COR-L47 (cell line): ENCODE results near the gene SPNS3.

Experiments used
- DNase-seq: peaks from one replicate; lab custom pipeline; 2025; lab: John Stamatoyannopoulos, UW

The SPNS3 gene, protein sequence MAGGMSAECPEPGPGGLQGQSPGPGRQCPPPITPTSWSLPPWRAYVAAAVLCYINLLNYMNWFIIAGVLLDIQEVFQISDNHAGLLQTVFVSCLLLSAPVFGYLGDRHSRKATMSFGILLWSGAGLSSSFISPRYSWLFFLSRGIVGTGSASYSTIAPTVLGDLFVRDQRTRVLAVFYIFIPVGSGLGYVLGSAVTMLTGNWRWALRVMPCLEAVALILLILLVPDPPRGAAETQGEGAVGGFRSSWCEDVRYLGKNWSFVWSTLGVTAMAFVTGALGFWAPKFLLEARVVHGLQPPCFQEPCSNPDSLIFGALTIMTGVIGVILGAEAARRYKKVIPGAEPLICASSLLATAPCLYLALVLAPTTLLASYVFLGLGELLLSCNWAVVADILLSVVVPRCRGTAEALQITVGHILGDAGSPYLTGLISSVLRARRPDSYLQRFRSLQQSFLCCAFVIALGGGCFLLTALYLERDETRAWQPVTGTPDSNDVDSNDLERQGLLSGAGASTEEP

DNA sequence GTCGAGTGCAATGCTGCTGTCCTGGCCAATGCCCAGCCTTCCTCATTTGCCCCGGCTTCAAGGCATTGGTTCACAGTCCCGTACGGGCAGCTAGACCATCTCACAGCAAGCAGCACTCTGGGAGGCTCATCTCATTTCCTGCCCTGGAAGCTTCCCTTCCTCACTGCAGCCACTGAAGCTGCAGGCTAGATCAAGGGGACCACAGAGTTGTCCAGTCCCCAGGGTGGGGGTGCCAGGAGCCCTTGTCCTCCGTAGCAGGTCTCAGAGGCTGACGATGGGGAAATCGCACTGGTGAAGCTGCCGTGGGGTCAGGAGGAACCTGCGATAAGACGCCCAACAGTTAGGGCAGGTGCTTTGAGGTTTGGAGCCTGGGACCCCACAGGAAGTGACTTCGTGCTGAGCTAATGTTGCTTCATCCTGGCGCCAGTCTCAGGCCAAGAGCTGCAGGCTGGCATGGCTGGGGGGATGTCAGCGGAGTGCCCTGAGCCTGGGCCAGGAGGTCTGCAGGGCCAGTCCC, at the start of gene SPNS3:
SPNS3 (plus strand) TSS at position 426 of the 517 bp plus-strand sequence; CDS start at position 454, 28 bp downstream.
- DNase-seq = no peak

DNA sequence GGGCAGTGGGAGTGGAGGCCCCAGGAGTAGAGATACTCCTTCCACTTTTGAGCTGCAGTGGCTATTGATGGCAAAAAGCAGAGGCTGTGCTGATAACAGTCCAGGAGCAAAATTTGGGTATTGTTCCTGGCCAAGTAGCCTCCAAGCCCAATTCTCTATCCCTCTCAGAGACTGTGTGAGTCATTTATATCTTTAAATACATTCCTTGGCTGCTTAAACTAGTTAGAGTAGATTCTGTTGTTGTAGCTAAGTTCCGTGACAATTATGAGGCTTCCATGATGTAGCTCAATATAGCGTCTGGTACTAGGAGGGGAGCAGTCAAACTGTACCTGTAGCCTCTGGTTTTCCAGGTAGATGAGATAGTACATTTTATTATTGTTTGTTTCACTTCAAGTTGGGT, 47.3 kb upstream of the SPNS3 start:
- no peak for DNase-seq

DNA sequence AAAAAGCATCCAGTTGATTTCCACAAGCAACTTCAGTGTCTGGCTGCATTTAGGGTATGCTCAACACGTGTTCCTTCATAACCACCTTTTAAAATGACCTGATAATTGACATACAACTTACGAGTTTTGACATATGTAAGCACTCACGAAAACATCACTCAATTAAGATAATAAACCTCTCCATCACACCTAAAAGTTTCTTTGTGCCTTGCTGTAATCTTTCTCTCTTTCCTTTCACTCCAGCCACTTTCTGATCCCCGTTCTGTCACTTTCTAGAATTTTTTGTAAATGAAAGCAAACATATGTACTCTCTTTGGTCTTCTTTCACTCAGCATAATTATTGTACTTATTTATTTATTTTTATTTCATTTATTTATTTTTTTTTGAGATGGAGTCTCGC, 46.6 kb upstream of the SPNS3 start:
- no peak for DNase-seq

DNA sequence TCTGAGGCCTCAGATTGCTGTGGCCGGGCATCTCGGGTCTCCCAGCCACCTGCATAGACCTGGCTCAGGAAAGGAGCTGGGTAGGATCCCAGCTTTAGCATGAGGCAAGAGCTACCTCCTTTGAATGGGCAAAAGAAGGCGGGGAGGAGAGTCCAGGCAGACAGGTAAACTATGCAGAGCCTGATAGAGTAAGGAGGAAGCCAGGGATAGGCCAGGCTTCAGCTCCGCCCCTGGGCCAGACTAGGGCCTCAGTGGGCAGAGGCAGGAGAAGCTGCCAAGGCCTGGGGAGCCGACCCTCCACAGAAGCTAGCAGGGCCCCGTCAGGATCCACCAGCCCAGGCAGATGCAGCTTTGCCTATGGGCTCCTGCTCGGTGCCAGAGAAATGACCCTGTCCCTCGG, 44.7 kb upstream of the SPNS3 start:
- DNase-seq = no peak

DNA sequence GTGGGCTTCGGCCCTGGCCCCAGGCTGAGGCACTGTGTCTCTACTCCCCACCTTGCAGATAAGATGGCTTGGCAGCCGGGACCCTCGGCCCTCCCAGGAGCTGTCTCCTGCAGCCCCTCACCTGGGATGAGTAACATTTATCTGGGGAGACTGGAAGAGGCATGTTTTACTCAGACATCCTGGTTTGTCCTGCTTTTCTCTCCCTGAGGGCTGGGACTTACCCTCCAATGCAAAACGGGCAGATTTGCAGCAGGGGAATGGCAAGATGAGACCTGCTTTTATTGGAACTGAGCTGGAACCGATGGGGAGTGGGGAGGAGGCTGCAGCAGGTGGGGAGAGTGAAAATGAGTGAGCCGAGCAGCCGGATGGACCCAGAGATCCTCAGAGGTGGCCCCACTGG, 39.9 kb upstream of the SPNS3 start:
- no peak for DNase-seq

DNA sequence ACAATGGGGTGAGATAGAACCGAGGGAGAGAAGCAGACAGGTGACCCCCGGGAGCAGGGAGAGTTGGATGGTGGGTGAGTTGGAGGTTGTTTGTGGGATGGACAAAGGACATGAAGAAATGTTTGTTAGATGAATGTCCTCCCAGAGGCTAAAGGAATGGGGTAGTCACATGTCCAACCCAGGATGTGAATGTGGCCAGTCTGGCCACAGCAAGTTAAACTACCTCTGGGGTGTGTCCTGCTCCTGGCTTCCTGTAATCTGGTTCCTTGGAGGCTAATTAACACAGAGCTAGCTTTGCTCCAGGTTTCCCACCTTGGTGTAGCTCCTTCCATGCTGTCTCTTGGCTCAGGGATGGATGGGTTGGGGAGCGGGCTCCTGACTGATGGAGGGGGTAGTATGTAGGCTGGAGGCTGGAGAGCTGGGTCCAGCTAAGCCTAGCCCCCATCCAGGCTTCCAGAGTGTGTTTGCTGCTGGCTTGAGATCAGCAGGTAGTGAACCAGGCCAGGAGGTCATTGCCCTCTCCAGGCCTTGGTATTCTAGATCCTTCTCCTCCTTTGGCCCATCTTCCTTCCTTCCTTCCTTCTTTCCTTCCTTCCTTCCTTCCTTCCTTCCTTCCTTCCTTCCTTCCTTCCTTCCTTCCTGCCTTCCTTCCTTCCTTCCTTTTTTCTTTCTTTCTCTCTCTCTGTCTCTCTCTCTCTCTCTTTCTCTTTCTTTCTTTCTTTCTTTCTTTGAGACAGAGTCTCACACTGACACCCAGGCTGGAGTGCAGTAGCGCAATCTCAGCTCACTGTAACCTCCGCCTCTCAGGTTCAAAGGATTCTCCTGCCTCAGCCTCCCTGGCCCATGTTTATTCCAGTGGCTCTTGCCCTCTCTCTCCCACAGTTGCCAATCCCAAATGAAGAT, 39.3 kb upstream of the SPNS3 start:
- DNase-seq = no peak

DNA sequence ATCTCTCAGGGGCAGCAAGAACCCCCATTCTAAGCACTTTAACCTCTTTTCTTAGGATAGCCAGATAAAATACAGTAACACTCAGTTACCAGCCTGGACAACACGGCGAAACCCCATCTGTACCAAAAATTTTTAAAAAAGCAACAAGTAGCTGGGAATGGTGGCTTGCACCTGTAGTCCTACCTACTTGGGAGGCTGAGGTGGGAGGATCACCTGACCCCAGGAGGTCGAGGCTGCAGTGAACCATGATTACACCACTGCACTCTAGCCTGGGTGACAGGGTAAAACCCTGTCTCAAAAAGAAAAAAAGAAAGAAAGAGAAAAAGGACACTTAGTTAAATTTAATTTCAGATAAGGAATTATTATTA, 38.6 kb upstream of the SPNS3 start:
- DNase-seq = no peak

DNA sequence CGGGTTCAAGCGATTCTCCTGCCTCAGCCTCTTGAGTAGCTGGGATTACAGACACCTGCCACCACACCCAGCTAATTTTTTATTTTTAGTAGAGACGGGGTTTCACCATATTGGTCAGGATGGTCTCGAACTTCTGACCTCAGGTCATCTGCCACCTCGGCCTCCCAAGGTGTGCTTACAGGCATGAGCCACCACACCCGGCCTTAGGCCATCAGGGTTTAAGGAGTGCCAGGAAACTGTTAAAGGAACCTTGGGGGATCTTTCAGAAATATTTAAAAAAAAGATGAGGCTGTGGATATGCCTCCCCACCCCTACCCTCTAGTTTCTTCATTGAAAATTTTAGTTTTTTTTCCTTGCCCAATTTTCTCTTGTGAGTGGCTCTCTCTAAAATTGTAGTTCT, 35.9 kb upstream of the SPNS3 start:
- DNase-seq = no peak

DNA sequence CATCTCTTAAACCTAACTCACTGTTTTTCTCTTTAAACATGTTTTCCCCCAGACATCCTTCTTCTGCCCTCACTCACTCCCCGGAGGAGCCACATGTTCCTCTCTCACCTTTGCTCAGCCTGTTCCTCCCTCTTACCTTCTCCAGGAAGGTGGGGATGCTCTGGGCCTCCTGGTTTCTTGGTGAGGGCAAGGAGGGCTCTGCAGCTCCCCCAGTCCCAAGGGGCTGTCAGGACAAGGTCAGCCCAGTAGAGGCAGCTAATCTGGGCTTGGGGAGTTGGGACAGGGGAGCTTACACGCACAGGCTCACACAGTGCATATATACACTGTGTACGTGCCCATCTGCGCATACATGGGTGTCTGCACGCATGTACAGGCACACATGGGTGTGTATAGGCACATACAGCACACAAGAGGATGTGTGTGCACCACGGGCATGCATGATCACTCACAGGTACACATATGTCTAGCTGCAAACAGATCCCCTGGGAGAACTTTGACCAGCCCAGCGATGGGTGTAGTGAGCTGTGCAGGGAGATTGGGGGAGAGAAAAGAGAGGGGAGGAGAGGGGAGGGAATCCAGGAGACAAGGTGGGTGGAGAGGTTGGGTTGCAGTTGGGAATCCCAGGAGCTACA, 28.6 kb upstream of the SPNS3 start:
- no peak for DNase-seq

DNA sequence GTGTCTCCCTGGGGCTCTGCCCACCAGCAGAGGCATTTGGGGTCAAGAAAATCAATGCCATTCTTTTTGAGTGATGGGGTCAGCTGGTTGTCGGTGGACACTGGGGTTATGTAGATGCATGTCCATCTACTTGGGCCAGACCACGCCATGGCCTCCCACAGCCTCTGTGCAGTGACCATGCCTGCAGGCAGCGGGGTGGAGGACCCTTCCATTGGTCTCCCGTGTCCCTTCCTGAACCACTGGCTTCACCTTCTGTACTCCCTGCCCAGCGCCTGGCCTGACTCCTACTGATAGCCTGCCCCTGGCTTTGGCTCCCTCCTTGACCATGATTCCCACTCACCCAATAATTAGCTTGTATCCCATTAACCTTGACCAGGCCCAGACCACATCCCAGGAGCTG, 28.0 kb upstream of the SPNS3 start:
- no peak for DNase-seq

DNA sequence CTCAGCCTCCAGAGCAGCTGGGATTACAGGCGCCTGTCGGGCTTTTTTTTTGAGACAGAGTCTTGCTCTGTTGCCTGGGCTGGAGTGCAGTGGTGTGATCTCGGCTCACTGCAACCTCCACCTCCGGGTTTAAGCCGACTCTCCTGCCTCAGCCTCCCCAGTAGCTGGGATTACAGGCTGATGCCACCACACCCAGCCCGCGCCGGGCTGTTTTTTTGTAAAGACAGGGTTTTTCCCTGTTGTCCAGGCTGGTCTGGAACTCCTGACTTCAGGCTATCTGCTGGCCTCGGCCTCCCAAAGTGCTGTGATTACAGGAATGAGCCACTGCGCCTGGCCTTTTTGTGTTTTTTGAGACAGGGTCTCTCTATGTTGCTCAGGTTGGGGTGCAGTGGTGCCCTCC, 27.4 kb upstream of the SPNS3 start:
- no peak for DNase-seq

DNA sequence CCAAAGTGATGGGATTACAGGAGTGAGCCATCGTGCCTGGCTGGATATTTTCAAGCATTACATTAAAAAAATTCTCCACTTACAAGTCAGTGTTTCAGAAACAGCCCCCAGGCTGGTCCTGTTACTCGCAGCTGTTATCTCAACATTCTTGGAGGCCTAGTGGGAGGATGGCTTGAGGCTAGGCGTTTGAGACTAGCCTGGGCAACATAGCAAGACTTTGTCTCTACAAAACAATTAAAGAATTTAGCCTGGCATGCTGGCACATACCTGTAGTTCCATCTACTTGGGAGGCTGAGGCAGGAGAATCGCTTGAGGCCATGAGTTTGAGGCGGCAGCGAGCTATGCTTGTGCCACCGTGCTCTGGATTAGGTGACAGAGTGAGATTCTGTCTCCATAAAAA, 26.5 kb upstream of the SPNS3 start:
- no peak for DNase-seq

DNA sequence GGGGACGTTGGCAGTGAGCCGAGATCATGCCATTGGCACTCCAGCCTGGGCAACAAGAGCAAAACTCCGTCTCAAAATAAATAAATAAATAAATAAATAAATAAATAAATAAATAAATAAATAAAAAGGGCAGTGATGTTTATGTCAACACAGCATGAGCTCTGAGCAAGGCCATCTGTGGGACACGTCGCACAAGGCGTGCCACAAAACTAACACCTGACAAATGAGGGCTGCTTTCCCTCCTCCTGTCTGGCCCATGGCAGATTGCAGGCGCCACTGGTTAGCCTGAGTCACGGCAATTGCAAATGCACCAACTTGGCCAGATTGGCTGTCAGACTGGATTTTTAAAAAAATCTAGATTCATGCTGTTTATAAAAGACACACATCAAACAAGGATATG, 25.9 kb upstream of the SPNS3 start:
- no peak for DNase-seq

DNA sequence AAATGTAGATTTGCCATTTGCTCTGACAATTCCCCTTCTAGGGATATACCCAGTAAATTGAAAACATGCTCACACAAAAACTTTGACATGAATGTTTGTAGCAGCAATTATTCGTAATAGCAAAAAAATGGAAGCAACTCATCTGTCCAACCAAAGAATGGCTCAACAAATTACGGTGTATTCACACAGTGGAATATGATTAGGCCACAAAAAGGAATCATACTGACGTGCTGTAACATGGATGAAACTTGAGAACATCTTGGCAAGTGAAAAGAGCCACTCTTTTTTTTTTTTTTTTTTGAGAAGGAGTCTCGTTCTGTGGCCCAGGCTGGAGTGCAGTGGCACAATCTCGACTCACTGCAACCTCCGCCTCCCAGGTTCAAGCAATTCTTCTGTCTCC, 24.1 kb upstream of the SPNS3 start:
- DNase-seq = no peak

DNA sequence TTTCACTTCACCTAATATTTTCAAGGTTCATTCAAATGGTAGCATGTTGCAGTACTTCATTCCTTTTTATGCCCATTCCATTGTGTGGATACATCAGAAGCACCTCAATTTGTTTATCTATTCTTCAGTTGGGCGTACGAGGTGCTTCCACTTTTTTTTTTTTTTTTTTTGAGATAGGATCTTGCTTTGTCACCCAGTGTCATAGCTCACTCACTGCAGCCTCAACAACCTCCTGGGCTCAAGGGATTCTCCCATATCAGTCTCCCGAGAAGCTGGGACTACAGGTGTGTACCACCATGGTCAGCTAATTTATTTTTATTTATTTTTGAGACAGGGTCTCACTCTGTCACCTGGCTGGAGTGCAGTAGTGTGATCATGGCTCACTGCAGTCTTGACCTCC, 22.5 kb upstream of the SPNS3 start:
- no peak for DNase-seq

DNA sequence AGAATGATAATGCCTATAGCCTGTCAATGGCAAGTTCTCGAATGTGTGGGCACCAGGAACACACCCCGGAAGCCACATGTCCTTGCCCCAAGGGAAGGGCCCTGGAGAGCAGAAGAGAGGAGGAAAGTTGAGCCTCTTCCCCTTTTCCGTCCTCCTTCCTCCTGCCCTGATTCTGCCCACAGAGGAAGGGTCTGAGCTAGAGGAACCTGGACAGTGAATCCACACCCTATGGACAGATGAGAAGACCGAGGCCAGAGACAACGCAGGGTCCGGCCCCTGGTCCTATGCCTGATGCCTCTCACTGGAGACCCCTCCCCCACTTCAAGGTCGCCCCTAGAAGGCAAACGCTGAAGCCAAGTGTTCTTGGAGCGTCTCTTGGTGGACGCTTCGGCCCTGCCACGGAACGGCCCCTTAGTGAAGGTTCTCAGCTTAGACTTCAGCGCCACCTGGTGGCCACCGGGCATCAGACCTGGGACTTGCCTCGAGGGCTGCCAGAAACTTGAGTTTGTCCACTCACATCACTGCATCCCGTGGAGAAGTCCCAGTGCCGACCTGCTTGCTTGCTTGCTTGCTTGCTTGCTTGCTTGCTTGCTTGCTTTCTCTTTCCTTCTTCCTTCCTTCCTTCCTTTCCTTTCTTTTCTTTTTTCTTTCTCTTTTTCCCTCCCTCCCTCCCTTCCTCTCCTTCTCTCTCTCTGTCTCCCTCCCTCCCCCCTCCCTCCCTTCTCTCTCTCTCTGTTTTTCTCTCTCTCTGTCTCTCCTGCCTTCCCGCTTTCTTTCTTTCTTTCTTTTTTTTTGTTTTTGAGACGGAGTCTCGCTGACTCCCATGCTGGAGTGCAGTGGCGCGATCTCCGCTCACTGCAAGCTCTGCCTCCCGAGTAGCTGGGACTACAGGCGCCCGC, 20.6 kb upstream of the SPNS3 start:
- DNase-seq = peak; percentile 58

DNA sequence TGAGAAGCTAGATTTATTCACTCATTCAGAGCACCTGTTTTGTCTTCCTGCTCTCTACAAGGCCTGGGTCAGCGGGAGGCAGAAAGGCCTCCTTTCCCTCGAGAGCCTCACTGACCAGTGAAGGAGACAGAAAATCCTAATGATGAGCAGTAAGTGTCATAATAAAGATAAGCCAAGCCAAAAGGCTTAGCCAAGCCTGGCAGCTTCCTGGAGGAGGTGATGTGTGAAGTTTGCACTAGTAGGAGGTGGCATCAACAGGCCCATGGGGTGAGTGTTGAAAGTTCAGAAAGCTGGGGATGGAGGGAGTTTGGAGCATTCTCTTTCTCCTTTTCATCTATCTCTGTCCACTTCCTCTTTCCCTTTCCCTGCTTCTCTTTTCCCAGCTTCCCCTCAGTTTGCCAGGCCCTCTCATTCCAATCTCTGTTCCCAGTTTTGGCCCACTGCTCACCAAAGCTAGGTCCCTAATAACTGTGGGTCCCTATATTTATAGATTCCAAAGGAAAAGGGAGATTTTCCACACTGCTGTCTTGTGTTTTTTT, 16.5 kb upstream of the SPNS3 start:
- no peak for DNase-seq

DNA sequence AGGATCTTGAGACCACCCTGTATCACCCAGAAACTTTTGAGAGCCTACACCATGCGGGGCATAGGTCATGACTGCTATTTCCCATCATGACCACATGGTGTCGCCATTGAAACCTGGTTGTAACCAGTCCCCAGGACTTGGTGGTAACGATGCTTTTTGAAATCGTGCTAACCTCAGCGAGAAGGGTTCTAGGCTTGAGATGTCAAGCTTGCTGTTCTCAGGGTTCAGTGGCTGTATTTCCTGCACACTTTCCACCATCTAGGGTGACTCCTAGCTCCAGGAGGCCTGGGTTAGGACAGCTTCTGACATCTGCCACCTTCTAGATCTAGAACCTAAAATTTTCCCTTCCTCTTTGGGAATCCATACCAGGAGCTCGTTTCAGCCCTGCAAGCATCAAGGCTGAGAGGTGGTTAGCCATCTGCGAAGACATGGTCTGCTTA, 13.0 kb upstream of the SPNS3 start:
- peak; percentile 28 for DNase-seq

DNA sequence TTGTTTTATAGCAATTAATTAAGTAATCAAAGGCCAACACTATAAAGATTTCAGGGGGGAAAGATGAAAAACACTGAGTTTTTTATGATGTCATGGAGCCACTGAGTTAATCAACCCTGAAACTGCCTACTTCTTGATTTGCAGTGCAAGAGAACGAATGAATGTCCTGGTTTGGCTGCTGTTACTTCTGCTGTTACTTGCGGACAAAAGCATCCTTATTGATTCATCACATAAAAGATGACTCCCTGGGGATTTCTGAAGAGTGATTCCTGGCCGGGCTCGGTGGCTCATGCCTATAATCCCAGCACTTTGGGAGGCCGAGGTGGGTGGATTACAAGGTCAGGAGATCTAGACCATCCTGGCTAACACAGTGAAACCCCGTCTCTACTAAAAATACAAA, 10.9 kb upstream of the SPNS3 start:
- no peak for DNase-seq

DNA sequence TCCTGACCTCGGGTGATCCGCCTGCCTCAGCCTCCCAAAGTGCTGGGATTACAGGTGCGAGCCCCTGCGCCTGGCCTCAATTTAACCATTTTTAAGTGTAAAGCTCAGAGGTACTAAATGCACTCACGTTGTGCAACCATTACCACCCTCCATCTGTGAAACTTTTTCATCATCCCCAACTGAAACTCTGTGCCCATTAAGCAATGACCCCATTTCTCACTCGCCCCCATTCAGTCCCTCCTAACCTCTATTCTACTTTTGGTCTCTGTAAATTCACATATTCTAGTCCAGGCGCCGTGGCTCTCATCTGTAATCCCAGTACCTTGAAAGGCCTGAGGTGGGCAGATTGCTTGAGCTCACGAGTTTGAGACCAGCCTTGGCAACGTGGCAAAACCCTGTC, 8.3 kb upstream of the SPNS3 start:
- DNase-seq = no peak
